ENCODE results near the gene RTN4RL1.

The RTN4RL1 gene

DNA sequence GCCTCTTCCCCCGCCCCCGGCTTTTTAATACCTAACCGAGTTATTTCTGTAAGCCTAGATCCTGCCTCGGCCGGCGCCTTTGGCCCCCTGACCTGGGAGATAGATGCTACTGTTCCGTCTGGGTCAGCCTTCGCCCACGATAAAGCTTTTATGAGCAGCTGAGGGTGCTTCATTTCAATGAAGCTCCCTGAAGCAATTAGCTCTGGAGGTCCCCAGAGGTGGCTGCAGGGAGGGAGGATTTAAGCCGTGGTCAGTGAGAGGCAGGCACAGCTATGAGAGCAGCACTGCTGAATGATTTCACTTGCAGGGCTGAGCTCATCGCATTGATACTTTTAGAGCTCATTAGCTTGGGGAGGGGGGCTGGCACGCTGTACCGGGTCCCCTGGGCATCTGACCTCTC is 105.9 kb downstream of the RTN4RL1 start:
- DNase-seq (ENCODE audit: low read depth in 2 of 2): no peak

DNA sequence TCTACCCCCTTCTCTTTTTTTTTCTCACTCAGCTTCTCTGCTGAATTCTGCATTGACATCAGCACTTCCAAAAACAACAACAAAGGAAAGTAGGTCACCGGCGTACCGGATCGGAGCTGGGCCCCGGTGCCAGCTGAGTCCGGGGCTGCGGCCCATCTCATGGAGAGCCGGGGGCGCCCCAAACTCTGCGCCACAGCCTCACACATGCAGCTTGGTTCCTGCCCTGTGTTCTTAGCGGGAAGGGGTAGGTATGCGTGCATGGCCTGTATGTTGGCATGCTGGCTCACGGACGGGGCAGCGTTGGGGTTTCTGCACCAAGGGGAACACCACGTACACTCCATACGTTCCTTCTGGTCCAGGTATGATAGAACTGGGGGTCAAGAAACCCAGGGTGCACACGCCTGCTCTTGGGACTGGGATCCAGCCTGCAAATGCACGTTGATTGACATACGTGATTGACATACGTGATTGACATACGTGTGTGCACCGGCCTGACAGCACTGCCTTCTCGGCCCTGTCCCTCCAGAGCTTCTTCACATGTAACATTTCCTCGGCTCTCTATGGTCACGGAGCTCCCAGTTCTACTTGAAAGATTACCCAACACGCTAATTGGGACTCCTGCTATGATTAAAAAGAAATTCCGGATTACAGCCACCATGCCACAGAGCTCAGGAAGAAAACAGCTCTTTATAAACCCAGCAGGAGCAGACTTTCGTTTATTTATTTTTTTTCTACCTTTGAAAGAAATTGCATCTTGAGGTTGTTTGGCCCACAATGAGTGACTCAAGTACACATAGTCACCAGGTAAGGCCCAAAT is 106.6 kb downstream of the RTN4RL1 start:
- no peak for DNase-seq (ENCODE audit: low read depth in 2 of 2)

DNA sequence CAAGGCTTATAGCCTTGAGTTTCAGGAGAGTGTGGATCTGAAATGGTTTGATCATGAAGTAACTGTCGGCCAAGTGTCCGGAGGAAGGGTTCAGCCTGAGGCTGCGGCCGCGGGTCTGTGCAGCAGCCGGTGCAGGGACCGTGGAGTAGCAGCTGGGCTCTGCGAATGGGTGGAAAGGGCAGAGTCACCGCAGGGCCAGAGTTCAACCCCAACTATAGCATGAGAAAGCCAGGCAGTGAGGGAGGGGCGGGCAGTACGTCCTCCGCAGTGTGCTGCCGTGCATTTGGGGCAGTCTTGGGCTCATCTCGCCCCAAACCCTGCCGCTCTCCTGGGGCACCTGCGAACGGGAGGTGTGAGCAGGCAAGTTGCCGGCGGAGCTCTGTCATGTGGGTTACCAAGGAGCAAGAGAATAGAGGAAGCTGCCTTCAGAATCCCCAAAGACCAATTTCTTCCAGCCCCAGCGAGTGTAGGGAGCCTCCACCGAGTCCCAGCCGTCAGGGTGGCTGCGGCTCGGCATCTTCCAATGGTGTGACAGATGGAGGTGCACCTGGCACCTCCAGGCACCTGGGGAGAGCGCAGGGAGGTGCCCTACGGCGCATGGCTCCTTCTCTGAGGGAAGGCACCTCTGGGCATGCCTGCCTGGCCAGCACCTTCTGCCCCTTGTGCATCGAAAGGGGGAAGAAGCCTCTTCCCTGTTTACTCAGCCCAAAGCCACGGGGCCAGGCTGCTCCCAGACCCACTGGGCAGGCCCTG is 108.0 kb downstream of the RTN4RL1 start:
- no peak for DNase-seq (ENCODE audit: low read depth in 2 of 2)

DNA sequence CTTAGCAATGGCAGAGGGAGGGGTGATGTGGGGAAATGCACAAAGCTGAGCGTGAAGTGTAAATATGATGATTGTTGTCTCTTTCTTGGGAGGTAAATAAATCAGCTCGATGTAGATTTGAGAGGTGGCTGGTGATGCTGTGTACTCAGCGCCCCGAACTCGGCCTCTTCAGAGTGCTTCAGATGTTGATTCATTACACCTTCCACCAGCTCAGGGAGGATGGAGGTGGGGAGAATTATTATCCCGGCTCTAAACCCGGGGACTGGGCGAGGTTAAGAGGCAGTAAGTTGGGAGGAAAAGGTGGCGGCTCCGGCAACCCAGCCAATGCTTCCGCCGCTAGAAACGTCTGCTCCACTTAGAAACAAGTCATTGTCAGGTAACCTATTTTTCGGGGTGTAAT is 108.8 kb downstream of the RTN4RL1 start:
- DNase-seq (ENCODE audit: low read depth in 2 of 2): no peak

DNA sequence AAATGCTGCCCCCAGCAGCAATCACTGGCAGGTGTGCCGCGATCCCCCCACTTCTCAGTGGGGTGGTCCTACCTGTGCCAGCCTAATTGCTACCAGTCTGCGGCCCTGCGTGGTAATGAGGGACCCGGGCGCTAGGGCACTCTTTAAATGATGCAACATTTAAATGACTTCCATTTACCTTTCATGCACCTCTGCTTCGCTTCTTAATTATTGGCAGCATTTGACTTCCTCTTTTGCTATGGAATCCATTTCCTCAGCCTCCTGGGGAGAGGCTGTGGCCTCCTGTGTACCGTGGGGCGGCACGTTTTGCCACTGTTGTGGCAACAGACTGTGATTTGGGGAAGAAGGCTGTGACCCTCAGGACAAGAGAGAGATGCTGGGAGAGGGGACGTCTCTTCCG is 109.2 kb downstream of the RTN4RL1 start:
- DNase-seq (ENCODE audit: low read depth in 2 of 2): no peak

DNA sequence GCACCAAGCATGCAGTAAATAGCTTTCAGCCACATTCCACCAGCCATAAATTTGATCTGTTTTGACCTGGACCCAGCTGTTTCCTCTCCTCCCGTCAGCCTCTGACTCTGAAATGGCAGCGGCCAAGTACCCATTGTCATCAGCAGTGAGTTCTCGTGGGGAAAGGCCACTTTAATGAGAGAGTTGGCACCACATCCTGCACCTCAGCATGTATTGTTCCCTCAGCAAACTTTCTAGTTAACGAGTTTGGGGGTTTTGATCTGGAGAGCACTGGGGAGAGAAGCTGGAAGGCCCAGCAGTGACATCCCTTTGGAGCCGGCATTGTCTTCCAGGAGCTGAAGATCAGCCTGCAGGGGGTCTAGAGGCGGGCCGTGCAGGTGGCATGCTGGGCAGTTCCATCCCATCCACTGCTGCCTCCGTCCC is 110.5 kb downstream of the RTN4RL1 start:
- DNase-seq (ENCODE audit: low read depth in 2 of 2): no peak

DNA sequence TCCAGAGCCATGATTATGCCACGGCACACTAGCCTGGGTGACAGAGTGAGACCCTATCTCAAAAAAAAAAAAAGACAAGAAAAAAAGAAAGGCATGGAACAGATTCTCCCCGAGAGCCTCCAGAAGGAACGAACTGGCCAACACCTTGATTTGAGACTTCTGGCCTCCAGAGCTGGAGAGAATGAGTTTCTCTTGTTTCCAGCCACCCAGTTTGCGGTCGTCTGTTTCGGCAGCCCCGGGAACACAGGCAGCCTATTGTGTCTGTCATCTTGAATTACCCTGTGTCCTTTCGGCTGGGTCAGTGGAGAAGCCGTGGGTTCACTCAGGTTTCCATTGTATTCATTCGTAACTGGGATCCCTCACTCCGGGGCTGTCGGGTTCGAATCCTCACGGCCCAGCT is 111.4 kb downstream of the RTN4RL1 start:
- no peak for DNase-seq (ENCODE audit: low read depth in 2 of 2)

DNA sequence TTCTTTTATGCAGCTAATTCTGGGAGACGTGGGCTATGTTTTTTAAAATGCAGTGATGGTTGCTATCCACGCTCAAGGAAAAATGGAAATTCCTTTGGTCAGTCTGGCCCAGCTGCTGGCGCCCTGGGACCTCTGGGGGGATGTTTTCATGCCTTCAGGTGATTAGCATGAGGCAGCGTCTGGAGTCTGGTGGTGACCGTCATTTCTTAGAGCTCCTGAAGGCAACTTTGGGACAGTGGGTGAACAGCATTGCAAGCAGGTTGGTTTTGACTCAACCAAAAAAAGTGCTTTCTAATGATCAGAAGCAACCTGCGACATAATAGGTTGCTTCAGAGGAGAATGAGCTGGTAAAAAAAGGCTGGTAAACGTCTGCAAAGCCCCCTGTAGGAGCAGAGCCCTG is 113.0 kb downstream of the RTN4RL1 start:
- no peak for DNase-seq (ENCODE audit: low read depth in 2 of 2)

DNA sequence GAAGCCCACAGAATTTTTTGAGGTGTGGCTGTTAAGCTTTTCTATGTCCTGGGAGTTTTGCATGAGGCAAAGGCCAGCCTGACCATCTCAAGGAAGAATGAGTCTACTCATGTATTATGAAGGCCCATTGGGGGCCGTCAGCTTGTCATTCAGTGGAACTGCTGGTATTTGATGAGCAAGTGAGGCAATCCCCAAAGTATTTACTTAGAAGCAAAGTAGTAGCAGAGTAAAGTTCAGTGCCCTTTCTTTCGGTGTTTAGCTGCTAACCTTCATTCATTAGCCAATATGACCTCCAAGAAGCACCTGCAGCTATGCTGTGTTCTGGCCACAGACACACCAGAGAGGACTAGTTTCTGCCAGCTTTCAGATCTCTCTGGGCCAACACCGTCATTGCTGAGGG is 115.1 kb downstream of the RTN4RL1 start:
- DNase-seq (ENCODE audit: low read depth in 2 of 2): no peak

DNA sequence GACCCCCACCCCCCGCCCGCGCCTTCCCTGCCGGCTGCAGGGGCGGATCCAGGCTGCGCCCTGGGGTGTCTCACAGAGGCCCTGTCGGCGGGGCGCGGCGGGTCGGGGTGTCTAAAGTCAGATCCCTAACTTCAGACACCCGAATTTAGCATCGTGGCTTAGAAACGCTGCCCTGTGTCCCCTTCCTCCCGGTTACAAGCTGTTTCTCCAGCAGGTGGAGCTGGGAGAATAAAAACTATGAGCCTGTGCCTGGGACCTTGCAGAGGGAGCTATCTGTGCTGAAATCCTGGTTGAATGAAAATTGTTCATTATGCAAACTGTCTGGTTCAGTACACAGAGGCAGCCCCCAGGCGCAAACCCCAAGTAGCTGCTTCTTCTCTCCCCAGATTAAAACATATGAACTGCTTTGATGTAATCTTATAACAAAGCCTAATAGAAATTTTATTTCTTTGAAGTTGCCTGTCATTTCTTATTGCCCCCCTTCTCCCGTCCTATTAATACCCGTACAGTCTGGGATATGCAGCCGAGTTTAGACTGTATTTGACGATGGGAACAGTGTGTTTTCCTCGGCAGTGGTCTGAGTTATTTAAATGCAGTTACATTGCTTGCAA is 116.3 kb downstream of the RTN4RL1 start:
- peak in 1 of 2 donors; percentile 29 for DNase-seq (ENCODE audit: low read depth in 2 of 2)

DNA sequence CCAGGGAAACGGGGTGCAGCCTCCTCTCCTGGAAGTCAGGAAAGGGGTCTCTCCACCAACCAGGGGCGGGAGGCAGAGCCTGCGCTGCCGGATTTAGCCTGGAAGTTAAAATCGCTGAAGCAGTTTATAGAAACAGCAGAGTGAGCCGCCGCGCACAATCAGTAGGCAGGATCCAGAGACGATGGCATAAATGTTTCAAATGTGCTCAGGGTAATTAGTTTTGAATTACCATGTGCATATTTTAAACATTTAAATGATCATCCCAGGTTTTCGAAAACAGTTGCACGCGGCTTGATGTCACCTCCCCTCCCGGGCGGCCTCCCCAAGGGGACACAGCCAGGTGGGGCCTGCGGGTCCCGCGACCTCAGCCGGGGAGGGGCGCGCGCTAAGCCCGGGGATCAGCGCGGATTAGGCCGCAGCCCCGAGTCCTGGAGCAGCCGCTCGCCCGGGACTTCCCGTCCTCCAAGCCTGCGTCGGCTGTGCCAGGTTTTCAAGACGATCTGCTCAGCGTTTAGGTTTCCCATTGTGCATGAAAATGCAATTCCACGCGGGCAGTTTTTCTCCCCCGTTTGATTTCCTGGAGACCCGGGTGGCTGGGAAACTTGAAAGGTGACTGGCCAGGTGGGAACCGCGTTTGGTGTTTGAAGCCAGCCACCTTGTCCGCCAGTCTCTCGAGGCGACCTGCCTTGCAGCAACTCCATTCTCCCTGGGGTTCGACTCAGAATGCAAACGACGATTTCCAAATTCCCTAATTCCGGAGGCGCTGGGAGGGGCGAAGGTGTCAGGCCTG is 117.0 kb downstream of the RTN4RL1 start:
- no peak for DNase-seq (ENCODE audit: low read depth in 2 of 2)

DNA sequence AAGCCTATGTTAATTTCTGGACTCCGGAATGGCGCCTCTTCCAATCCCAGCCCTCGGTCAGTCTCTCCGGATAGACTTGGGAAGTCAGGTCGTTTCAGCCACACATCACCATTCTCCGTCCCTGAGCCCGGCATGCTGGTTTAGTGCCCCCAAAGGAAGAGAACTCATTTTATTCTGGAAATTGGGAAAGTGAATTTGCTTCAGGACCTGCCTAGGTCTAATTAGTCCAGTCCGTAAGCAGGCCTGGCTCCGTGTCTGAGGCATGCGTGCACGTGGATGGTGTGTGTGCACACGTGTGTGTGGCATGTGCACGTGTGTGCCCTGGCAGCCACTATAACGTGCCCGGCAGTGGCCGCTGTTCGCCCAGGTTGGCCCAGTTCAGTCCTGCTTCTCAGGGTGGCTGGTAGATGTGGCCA is 117.9 kb downstream of the RTN4RL1 start:
- DNase-seq (ENCODE audit: low read depth in 2 of 2): no peak

DNA sequence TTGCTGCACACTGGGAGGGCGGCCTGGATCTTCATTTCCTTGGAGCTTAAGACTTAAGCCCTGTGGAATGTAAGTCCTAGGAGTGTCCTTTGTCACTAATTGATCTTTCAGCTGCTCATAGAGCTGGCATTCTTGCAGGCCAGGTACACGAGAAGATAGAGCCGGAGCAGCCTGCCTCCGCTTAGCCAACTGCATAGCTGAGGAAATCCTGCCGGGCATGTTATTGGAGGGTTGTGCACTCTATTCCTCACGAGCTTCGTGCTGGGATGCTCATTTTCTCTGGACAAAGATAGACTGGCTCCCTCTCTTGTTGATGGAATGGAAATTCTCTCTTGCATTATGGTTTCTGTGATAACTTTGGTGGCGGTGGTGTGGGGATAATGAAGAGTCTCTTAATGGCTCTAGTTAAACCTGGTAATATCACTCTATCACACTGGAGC is 118.5 kb downstream of the RTN4RL1 start:
- no peak for DNase-seq (ENCODE audit: low read depth in 2 of 2)

DNA sequence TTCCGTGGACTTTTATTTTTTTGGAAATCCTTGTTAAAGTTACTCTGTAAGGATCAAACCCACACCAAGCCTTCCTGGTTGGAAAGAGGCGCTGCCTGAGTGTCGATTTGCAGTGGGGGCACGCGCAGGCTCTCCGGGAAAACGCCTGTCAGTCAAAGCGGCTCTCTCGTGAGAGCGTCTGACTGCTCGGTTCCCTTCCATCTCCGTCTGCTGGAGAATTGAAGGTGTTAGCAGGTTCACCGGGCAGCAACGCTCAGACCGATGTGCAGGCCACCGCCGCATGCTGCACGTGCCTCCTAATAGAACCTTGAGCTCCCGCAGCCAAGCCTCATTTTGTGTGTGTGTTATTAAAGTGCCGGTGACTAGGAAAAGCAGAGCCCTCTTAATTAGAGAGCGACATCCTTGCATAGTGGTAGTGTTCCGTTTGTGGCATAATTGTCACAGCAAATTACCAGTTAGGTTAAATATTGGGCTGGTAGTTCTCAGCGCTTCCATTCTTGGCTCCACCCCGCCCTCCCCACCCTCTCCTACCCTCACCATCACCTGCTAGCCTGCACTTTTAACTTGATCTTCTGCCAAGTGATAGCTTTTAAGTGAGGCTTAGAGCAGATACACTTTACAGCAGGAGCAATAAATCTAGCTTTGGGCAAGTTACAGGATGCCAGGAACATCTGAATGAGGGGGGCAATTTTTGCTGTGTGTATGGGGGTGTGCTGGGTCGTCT is 119.8 kb downstream of the RTN4RL1 start:
- no peak for DNase-seq (ENCODE audit: low read depth in 2 of 2)

DNA sequence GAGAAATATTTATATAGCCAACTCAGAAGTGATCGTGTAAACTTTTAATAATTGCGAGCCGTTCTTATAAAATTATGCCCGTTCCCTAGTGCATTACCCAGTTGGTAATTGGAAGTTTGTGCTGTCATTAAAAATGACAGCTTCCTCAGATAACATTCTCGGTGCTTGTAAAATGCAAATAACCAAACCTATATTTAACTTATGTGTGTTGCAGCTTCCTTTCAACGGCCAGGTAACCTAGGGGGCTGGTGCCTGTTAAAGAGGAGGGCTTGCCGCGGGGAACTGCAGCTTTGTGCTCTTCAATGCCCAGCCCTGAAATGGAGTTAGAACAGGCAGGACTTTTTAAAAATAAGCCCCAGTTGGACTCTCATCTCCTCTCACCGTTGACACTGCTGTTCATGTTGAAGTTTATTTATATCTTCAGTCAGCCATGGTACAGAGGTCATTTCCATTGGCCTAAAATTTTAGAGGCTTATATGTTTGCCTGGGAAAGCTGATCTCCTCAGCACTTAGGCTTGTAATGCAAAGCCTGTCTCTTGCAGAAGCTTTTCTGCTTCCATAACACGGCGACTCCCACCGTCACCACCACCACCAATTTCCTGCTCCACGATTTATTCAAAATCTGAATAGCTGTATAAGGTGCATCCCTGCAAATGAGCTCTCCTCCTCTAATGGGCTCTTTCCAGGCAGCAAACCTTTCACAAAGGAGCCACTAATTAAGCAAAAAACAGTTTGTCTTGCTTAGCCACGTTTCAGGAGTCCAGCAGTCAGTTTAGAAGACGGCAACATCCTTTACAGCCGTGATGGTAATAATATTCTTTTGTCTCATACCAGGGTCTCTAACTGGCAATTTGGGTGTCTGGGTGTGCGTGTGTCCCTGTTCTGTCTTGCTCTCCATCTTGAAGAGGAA is 120.6 kb downstream of the RTN4RL1 start:
- no peak for DNase-seq (ENCODE audit: low read depth in 2 of 2)

DNA sequence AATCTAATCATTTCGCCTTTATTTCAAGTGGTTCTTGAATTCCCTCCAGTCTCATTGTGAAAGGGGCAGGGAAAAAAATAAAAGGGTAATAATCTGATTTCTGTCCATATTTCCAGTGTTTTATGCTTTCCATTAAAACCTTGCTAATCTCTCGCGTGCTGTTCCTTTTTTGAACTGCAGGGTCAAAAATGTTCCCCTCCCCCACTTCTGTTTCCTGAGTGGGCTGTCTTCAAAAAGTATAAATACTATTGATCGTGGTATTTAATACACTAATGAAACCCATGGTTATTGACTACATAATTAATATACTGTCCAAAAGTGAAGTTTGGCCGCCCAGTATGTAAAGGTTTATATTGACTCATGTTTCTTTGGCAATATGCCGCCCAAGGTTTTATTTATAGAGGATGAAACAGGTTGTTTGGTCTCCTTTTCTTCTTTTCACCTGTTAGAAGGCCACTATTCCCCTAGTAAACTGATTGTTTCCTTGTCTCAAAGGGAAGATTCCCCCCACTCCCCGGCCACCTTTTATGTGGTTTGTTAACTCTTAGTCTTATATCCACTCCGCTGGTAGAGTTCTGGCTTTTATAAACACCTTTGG is 125.6 kb downstream of the RTN4RL1 start:
- DNase-seq (ENCODE audit: low read depth in 2 of 2): no peak

DNA sequence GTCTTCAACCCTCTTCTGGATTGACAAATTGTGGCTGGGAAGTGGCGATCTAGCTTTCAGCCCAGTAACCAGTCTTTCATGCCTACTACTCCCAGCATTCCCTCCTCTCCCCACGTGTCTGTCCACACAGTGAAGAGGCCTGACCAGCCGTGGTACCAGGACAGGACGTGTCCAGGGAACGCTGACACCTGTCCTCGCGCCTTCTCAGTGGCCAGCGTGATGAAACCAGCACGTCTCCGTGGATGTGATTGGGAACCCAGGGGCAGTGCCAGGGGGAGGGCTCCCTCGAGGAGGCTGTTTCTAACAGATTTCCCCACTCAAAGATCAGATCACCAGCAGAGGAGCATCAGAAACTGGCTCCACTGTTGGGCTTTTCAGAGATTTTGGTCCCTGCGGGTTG is 126.3 kb downstream of the RTN4RL1 start:
- no peak for DNase-seq (ENCODE audit: low read depth in 2 of 2)

DNA sequence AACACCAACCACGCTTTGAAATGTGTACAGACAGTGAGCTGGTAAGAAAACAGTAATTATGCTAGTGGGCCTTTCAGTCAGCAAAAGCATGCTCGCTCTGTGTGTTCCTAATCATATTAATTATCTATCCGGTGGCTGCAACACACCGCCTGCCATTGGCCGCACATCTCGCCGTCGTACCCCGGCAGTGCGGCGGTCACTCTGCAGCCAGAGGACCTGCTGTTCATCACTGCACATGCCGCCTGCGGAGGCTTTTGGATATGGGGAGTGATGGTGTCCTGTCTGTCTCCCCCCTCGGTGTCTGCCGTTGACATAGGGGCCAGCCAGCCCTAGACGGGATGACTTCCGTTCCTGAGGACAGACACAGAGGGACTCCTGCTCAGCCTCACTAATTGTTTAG is 126.8 kb downstream of the RTN4RL1 start:
- DNase-seq (ENCODE audit: low read depth in 2 of 2): no peak

DNA sequence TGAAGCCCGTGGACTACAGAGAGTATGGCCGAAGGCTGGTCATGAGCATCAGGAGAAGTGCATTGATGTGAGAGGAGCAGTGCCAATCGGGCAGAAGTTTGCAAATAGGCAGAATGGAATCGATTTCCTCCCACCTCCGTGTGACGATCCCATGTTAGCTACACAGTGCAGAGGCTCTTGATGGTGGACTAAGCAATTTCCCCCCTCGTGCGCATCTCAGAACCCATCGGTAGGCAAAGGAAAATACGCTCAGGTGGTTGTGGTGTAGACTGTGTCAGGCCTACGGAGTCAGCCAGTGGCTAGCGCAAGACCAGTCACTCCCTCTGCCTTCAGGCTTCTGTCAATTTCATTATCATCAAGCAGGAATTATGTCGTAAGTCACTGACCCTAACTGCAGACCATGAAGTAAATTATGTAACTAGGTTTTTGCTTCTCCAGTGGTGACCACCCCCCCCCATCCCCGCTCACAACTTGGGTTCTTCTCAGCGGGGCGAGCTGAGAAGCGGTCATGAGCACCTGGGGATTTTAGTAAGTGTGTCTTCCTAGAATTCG is 128.0 kb downstream of the RTN4RL1 start:
- DNase-seq (ENCODE audit: low read depth in 2 of 2): no peak

Measured in stimulated activated CD4-positive, alpha-beta T cell treated with anti-CD3 and anti-CD28 coated beads, Interleukin-4, amount 100 ng/mL, for 48 hours (primary cell).